ENCODE data around the gene EIF1AD. TPM values are rescaled to one million over a fixed set of nuclear protein-coding genes. Genes with fewer than 3 reads are reported as not detected.

EIF1AD gene
- total and polyA plus RNA-seq, 2 of the 8 experiments (the other 6 are each of a cell fraction or from before 2014, with no cell fraction given), result 32.6 to 39.9 TPM

- H3K9ac ChIP-seq (replicated peaks in 1 of 4; ENCODE audit: extremely low read depth in 1 of 4, low read depth in 3 of 4, low read length in 3 of 4), result no peak overlapping the region
- H2AFZ ChIP-seq (ENCODE audit: low read length), result no peak overlapping the region
- H3K4me1 ChIP-seq (replicated peaks in 1 of 4; ENCODE audit: control insufficient read depth in 3 of 4, insufficient read depth in 4 of 4, low read length in 3 of 4), result no peaks in the 10 kb centered on the region
- H3K23ac ChIP-seq (ENCODE audit: insufficient read length), result no peak overlapping the region
- 46% methylated on average over 9 of the region's 10 CpGs; no CpG with 5 or more reads in 1 of the 2 experiments for WGBS, 2 experiments (ENCODE audit: extremely low coverage in 1 of 2, insufficient coverage in 1 of 2, insufficient read length in 1 of 2, insufficient replicate concordance in 2 of 2, low coverage in 1 of 2, low lambda C conversion rate in 2 of 2, missing lambda C conversion rate in 1 of 2)
- H3K4ac ChIP-seq (replicated peaks; ENCODE audit: insufficient read length, low read depth, low read length), result no peak overlapping the region
- no peak overlapping the region for H2BK15ac ChIP-seq (ENCODE audit: low read length)
- no peak overlapping the region for H3K4me2 ChIP-seq (ENCODE audit: insufficient read depth in 1 of 2, low read depth in 2 of 2, low read length in 2 of 2)
- H3K27ac ChIP-seq (ENCODE audit: low read depth, low read length), result no peak overlapping the region
- H3K23me2 ChIP-seq (ENCODE audit: low read depth, low read length), result no peaks in the 10 kb centered on the region
- H3K36me3 ChIP-seq (ENCODE audit: control insufficient read depth in 2 of 4, insufficient read depth in 4 of 4, low read length in 3 of 4), result no peaks in the 10 kb centered on the region
- no peak overlapping the region for H3K56ac ChIP-seq (replicated peaks; ENCODE audit: insufficient read length, low read depth, low read length)
- no peak overlapping the region for H3K18ac ChIP-seq (ENCODE audit: extremely low read depth, low read length)
- H3K79me2 ChIP-seq (ENCODE audit: control insufficient read depth in 1 of 2, insufficient read depth in 2 of 2, low read length in 2 of 2), result no peaks in the 10 kb centered on the region
- no peaks in the 10 kb centered on the region for H3K79me1 ChIP-seq (ENCODE audit: low read depth, low read length)
- peaks cover 0 to 3% of the 10 kb centered on the region in 2 experiments for H4K20me1 ChIP-seq (replicated peaks in 1 of 2; ENCODE audit: control insufficient read depth in 1 of 2, insufficient read depth in 2 of 2, low read length in 2 of 2)
- no peak overlapping the region for H4K8ac ChIP-seq (ENCODE audit: extremely low read depth, insufficient read depth, low read length)
- no peaks in the 10 kb centered on the region for H3K9me3 ChIP-seq (ENCODE audit: insufficient read depth in 2 of 2, low read depth in 1 of 2, low read length in 1 of 2)
- no peak overlapping the region for H3K4me3 ChIP-seq (ENCODE audit: extremely low read depth in 1 of 4, insufficient read depth in 2 of 4, low read depth in 3 of 4, low read length in 4 of 4)
- no peak overlapping the region for H2BK20ac ChIP-seq (ENCODE audit: low read length)
- H2BK5ac ChIP-seq (ENCODE audit: low read depth, low read length), result no peak overlapping the region
- FAIRE-seq, result peak; percentile 99
- DNase-seq (ENCODE audit: low read depth in 1 of 2, low spot score in 2 of 2), result peak; percentile 78 to 90
- POLR2A ChIA-PET (ENCODE audit: partially characterized antibody), result interaction anchor here (0.5 to 1.3 kb wide), 5 partner anchors 10 to 269 kb away, joined by 3 read pairs; partner anchors contain the start of gene RNASEH2C
- no peak overlapping the region for H4K91ac ChIP-seq (replicated peaks; ENCODE audit: insufficient read length, low read length)
- no peak overlapping the region for H2BK12ac ChIP-seq (ENCODE audit: low read depth, low read length)
- H2BK120ac ChIP-seq (replicated peaks; ENCODE audit: low read depth, low read length), result no peak overlapping the region
- no peak overlapping the region for H2AK5ac ChIP-seq (ENCODE audit: low read depth, low read length)
- CTCF ChIA-PET (ENCODE audit: partially characterized antibody), result interaction anchor here (0.7 to 18.4 kb wide), 40 partner anchors 9 to 446 kb away, joined by 3 to 281 read pairs (median 4); partner anchors contain the start of genes CCDC85B, CTSW, FIBP and KAT5
- no peak overlapping the region for H4K5ac ChIP-seq (ENCODE audit: insufficient read length, low read depth, low read length)
- no peak overlapping the region for H3K14ac ChIP-seq (ENCODE audit: insufficient read length)
- no peaks in the 10 kb centered on the region; a peak in 1 of 7 replicates for H3K27me3 ChIP-seq (replicated peaks in 1 of 4; ENCODE audit: control insufficient read depth in 3 of 4, extremely low read depth in 1 of 4, insufficient read depth in 3 of 4, low read length in 3 of 4)
- TF ChIP-seq TAF7 (optimal IDR thresholded peaks at IDR 0.05; ENCODE audit: borderline replicate concordance, low read depth, low read length) (peak; percentile 26), TBP (IDR thresholded peaks at IDR 0.05; ENCODE audit: low read depth, low read length) (no peak), SP2 (IDR thresholded peaks at IDR 0.05; ENCODE audit: low read length) (no peak), HDAC2 (IDR thresholded peaks at IDR 0.05; ENCODE audit: borderline replicate concordance in 1 of 2, low read depth in 2 of 2, low read length in 2 of 2) (no peak), CHD1 (IDR thresholded peaks at IDR 0.05; ENCODE audit: low read depth, low read length) (no peak), ATF2 (IDR thresholded peaks at IDR 0.05; ENCODE audit: low read length) (no peak), MAFK (IDR thresholded peaks at IDR 0.05; ENCODE audit: low read depth, low read length) (no peak), TEAD4 (IDR thresholded peaks at IDR 0.05; ENCODE audit: low read depth, low read length) (peak; percentile 44; the same call in 1 of the 2 replicates), EZH2 (IDR thresholded peaks at IDR 0.05; ENCODE audit: low read depth, low read length, severe bottlenecking) (no peak), KDM4A (IDR thresholded peaks at IDR 0.05; ENCODE audit: low read depth, low read length, severe bottlenecking) (no peak)
Observed at GRCh38 chr11:65988791-65989592, 13.0 kb downstream of the EIF1AD start.

Data from H1 (cell line).